NCI-H2227 (cell line): ENCODE measurements around the gene CYS1.
"Not testable (repeated sequence)": the region's sequence is repeated elsewhere in the genome, so short reads cannot be mapped to it uniquely, and the experiment has no call there.

Source experiments
- DNase-seq: peaks from one replicate; lab custom pipeline; 2025; ENCODE audit not compliant: unreplicated experiment; lab: John Stamatoyannopoulos, UW

CYS1 gene

GRCh38 chr2:10014418-10015190 is 65.6 kb downstream of the CYS1 start:
- DNase-seq, result no peak

- not testable (repeated sequence) for DNase-seq
Measured at GRCh38 chr2:10013651-10014417, 66.4 kb downstream of the CYS1 start.

- DNase-seq, result no peak
Measured at GRCh38 chr2:10012963-10013461, 67.2 kb downstream of the CYS1 start.

GRCh38 chr2:10012366-10012962 is 67.7 kb downstream of the CYS1 start:
- not testable (repeated sequence) for DNase-seq

- DNase-seq, result not testable (repeated sequence)
Measured at GRCh38 chr2:10011606-10012325, 68.4 kb downstream of the CYS1 start.

- not testable (repeated sequence) for DNase-seq
Measured at GRCh38 chr2:10010861-10011605, 69.2 kb downstream of the CYS1 start.

- DNase-seq, result no peak
Measured at GRCh38 chr2:10009811-10010781, 70.1 kb downstream of the CYS1 start.

- no peak for DNase-seq
Measured at GRCh38 chr2:10009271-10009810, 70.9 kb downstream of the CYS1 start.

GRCh38 chr2:10008809-10009176 is 71.4 kb downstream of the CYS1 start:
- DNase-seq, result no peak

- DNase-seq, result no peak
Measured at GRCh38 chr2:10007921-10008808, 72.0 kb downstream of the CYS1 start.

- no peak for DNase-seq
Measured at GRCh38 chr2:10007435-10007834, 72.8 kb downstream of the CYS1 start.
